CD4-positive, alpha-beta memory T cell (primary cell): Measurements from ENCODE around the gene POLR2L. TPM values are rescaled to one million over a fixed set of nuclear protein-coding genes. Genes with fewer than 3 reads are reported as not detected.
A peak's percentile ranks its signal among the peaks of the same experiment; 100 is the strongest.

ENCODE experiments used
- CTCF ChIA-PET: fragments of 350-600 bp; sonication (Branson Sonifier 250); formaldehyde crosslinking; loops from one replicate; lab custom pipeline; 2021; ENCODE audit warnings: inconsistent platforms; ENCODE audit not compliant: partially characterized antibody; lab: Charles Lee
- POLR2A ChIA-PET: fragments of 350-600 bp; sonication (Branson Sonifier 250); formaldehyde crosslinking; loops from one replicate; lab custom pipeline; 2021; ENCODE audit not compliant: partially characterized antibody; lab: Charles Lee
- DNase-seq, 5 donors: peaks; one replicate each; pipeline versions ENCODE4 v3.0.0 to v3.0.0-alpha.2; 2020 to 2022; ENCODE audit warnings: mixed read lengths in 1 of 5
- H3K27ac ChIP-seq: one replicate; pipeline ENCODE4 v1.7.0; 2013; ENCODE audit warnings: low read depth, low read length
- H3K27me3 ChIP-seq: 2 replicates; pipeline ENCODE4 v1.7.0; 2013; ENCODE audit warnings: mild to moderate bottlenecking, low read length, moderate library complexity; ENCODE audit not compliant: insufficient read depth
- H3K36me3 ChIP-seq: 2 replicates; pipeline ENCODE4 v1.7.0; 2013; ENCODE audit warnings: mild to moderate bottlenecking, low read length, moderate library complexity; ENCODE audit not compliant: insufficient read depth
- H3K4me1 ChIP-seq: 2 replicates; pipeline ENCODE4 v1.7.0; 2013; ENCODE audit warnings: mild to moderate bottlenecking, low read length, moderate library complexity; ENCODE audit not compliant: insufficient read depth
- H3K4me3 ChIP-seq, 2 donors: one replicate each; pipeline ENCODE4 v1.7.0; 2013; ENCODE audit warnings: low read length in 2 of 2, mild to moderate bottlenecking in 1 of 2
- H3K9me3 ChIP-seq, 2 donors: one replicate each; pipeline ENCODE4 v1.7.0; 2013; ENCODE audit warnings: low read length in 2 of 2, control low read depth in 1 of 2; ENCODE audit not compliant: control insufficient read depth in 1 of 2
- H3K27ac Mint-ChIP-seq, 7 donors: one replicate each; pipeline ENCODE4 v1.8.0; 2020 to 2021; ENCODE audit warnings: mixed read lengths in 7 of 7, mild to moderate bottlenecking in 6 of 7, inconsistent platforms in 3 of 7, moderate library complexity in 3 of 7
- H3K27me3 Mint-ChIP-seq, 2 donors: one replicate each; pipeline ENCODE4 v1.8.0; 2020 to 2021; ENCODE audit warnings: mixed read lengths in 2 of 2
- H3K36me3 Mint-ChIP-seq, 2 donors: one replicate each; pipeline ENCODE4 v1.8.0; 2020 to 2021; ENCODE audit warnings: mixed read lengths in 2 of 2, inconsistent platforms in 1 of 2, mild to moderate bottlenecking in 1 of 2
- H3K4me1 Mint-ChIP-seq, 4 donors: one replicate each; pipeline ENCODE4 v1.8.0; 2020 to 2021; ENCODE audit warnings: mixed read lengths in 4 of 4, mild to moderate bottlenecking in 1 of 4
- H3K4me3 Mint-ChIP-seq, 8 donors: one replicate each; pipeline ENCODE4 v1.8.0; 2020 to 2021; ENCODE audit warnings: mixed read lengths in 8 of 8, mild to moderate bottlenecking in 7 of 8, moderate library complexity in 6 of 8, inconsistent platforms in 3 of 8
- H3K9me3 Mint-ChIP-seq, 8 donors: one replicate each; pipeline ENCODE4 v1.8.0; 2020 to 2021; ENCODE audit warnings: mixed read lengths in 8 of 8, mild to moderate bottlenecking in 5 of 8, inconsistent platforms in 3 of 8, moderate library complexity in 1 of 8
- intact Hi-C: fragments of 100-400 bp; cut with micrococcal nuclease; formaldehyde crosslinking; loops from one replicate; pipeline ENCODE4 v1.15.1; 2023
- polyA plus RNA-seq, 2 donors: library from polyadenylated mRNA; unstranded; fragments of 300-500 nt; fragmentation: Illumina TruSeq; gene quantifications; one replicate each; pipeline ENCODE4 v1.2.3, GENCODE V29; 2021
- total RNA-seq, 2 experiments: library from RNA; stranded (reverse); gene quantifications; one replicate each; pipeline ENCODE4 v1.2.3, GENCODE V29; 2021

The POLR2L gene
- total and polyA plus RNA-seq, 4 experiments from 2014 or later: 55.8 to 108 (median 69.9) TPM

DNA sequence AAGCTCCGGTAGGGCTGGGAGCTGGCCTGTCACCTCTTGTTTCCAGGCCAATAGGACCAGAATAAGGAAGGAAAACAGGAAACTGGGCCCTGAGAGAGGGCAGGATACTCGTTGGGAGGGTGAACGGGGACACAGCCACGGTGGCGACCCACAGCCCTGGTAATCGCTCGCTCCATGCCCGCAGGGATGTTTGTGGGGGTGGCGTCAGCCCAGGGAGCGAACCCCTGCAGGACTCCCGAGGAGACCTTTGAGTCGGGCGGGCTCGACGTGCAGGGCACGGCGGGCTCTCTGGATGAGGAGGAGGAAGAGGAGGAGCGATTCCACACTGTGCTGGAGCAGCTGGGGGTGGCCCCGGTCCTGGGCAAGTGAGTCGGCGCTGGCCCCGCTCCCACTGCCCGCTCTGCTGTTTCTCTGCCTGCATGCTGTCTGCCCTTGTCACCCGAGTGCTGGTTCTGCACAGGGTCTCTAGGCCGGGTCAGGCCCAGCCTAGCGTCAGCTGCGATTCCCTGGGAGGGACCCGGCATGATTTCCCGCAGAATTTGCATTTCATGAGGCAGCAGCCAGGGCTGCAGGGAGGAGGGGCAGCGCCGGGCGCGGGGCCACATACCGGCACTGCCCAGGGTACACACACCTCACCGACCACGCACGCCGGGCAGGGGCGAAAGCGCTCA is 13.0 kb downstream of the POLR2L start:
- no peak overlapping the region for H3K27ac Mint-ChIP-seq
- H3K9me3 Mint-ChIP-seq: no peaks in the 10 kb centered on the region
- no peak overlapping the region for H3K27ac ChIP-seq
- no peaks in the 10 kb centered on the region for H3K9me3 ChIP-seq
- DNase-seq: no peak
- peaks cover 5 to 41% (median 24%) of the 10 kb centered on the region in 4 donors for H3K4me1 Mint-ChIP-seq
- POLR2A ChIA-PET: interaction anchor here (0.8 to 7.2 kb wide), 5 partner anchors 9 to 20 kb away, joined by 3 to 101 read pairs (median 7); partner anchors contain the start of genes PNPLA2, POLR2L, RPLP2 and TSPAN4
- H3K36me3 Mint-ChIP-seq: peaks cover 7 to 8% of the 10 kb centered on the region in 2 donors
- peaks cover 63% of the 10 kb centered on the region for H3K4me1 ChIP-seq
- CTCF ChIA-PET: no interaction called here
- H3K27me3 Mint-ChIP-seq: peaks cover 9 to 19% of the 10 kb centered on the region in 2 donors
- peaks cover 3% of the 10 kb centered on the region for H3K27me3 ChIP-seq
- peak overlapping the region in 6 of 8 donors; percentile 31 to 64 (median 54) for H3K4me3 Mint-ChIP-seq
- H3K36me3 ChIP-seq: peaks cover 5% of the 10 kb centered on the region
- no peak overlapping the region for H3K4me3 ChIP-seq
- intact Hi-C loops: no loop called here

- Histone ChIP-seq H3K36me3 (peaks cover 5% of the 10 kb centered on the region), H3K4me3 (no peak overlapping the region), H3K9me3 (no peaks in the 10 kb centered on the region), H3K27ac (no peak overlapping the region), H3K27me3 (peaks cover 3% of the 10 kb centered on the region), H3K4me1 (peaks cover 56% of the 10 kb centered on the region)
- intact Hi-C loops: no loop called here
- ChIA-PET POLR2A (interaction anchor here (0.8 to 7.2 kb wide), 6 partner anchors 8 to 123 kb away, joined by 3 to 101 read pairs (median 6); partner anchors contain the start of genes EPS8L2, PNPLA2, POLR2L and RPLP2), CTCF (no interaction called here)
- Mint-ChIP-seq H3K9me3 (no peaks in the 10 kb centered on the region), H3K4me1 (peaks cover 5 to 38% (median 22%) of the 10 kb centered on the region in 4 donors), H3K27me3 (peaks cover 9 to 19% of the 10 kb centered on the region in 2 donors), H3K27ac (peak overlapping the region in 1 of 7 donors; percentile 42), H3K4me3 (peak overlapping the region in 5 of 8 donors; percentile 44 to 70 (median 60)), H3K36me3 (peaks cover 7 to 8% of the 10 kb centered on the region in 2 donors)
- no peak for DNase-seq
Measured at GRCh38 chr11:828506-829175, 13.7 kb downstream of the POLR2L start.

DNA sequence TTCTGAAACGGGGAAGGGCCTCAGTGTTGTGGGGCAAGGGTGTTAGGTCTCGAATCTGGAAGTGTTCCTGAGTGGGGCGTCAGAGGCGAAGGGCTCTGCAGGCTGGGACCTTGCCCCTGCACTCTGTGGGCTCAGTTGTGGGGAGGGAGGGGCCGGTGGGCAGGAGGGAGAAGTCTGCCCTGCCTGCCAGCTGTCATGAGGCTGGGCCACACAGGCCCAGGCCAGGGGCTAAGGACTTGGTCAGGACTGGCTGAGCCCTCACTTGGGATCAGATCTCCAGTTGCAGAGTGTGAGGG is 14.5 kb downstream of the POLR2L start, which contains the start of gene CRACR2B:
Gene CRACR2B, plus strand, starts transcription at position 23 of the 296 bp plus-strand sequence. CDS start 689 bp downstream, outside the sequence.
- intact Hi-C loops: no loop called here
- Histone ChIP-seq H3K27ac (no peak within 1 kb of the TSS), H3K27me3 (peaks cover 3% of the 10 kb centered on the region), H3K36me3 (peaks cover 5% of the 10 kb centered on the region), H3K4me1 (peaks cover 53% of the 10 kb centered on the region), H3K9me3 (no peaks in the 10 kb centered on the region), H3K4me3 (peak within 1 kb of the TSS in 1 of 2 donors; percentile 35)
- Mint-ChIP-seq H3K4me1 (peaks cover 5 to 38% (median 22%) of the 10 kb centered on the region in 4 donors), H3K36me3 (peaks cover 8 to 9% of the 10 kb centered on the region in 2 donors), H3K4me3 (peak within 1 kb of the TSS; percentile 66 to 80 (median 75)), H3K27ac (peak within 1 kb of the TSS in 2 of 7 donors; percentile 36 to 42), H3K27me3 (peaks cover 9 to 19% of the 10 kb centered on the region in 2 donors), H3K9me3 (no peaks in the 10 kb centered on the region)
- POLR2A ChIA-PET: interaction anchor here (0.8 to 2.4 kb wide), 4 partner anchors 10 to 122 kb away, joined by 3 to 7 read pairs (median 4); partner anchors contain the start of genes EPS8L2 and RPLP2
- CTCF ChIA-PET: no interaction called here
- DNase-seq: no peak

DNA sequence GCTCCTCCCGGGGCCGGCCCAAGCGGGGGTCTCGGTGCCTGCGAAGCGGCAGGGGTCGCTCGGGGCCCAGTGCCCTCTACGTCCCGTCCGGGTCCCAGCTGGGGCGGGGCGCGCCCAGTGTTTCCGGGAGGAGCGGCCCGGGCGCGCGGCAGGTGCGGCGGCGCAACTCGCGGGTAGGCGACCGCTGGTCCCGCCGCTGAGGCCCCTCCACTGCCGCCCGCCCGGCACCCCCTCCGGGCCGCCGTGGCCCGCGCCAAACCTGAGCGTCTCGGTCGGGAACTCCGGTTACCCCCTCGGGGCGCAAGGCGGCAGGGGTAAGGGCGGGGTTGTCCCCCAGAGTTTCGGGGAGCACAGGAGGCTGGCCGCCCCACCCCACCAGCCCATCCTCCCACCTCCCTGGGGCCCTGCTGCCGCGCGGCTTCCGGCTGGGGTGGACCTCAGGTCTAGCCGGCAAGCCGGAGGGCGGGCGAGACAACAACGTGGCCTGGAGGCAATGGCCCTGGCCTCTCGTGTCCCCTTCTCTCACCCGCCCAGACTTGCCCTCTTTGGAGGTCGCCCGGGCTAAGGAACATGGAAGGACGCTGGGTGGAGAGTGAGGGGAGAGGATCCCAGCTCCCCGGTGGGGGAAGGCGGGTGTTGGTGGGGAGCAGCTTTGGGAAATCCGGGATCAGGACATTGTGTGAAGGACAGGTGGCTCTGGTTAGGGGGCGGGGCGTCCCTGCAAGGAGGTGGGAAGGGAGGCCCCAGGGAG is 15.0 kb downstream of the POLR2L start:
- no peaks in the 10 kb centered on the region for H3K9me3 Mint-ChIP-seq
- H3K27me3 Mint-ChIP-seq: peaks cover 9 to 19% of the 10 kb centered on the region in 2 donors
- peak overlapping the region in 2 of 7 donors; percentile 36 to 42 for H3K27ac Mint-ChIP-seq
- DNase-seq: no peak
- peak overlapping the region; percentile 60 to 80 (median 68) for H3K4me3 Mint-ChIP-seq
- peaks cover 5% of the 10 kb centered on the region for H3K36me3 ChIP-seq
- ChIA-PET POLR2A (interaction anchor here (0.6 to 2.4 kb wide), 5 partner anchors 10 to 18 kb away, joined by 3 to 7 read pairs (median 4); partner anchors contain the start of genes RPLP2 and TSPAN4), CTCF (no interaction called here)
- H3K36me3 Mint-ChIP-seq: peaks cover 8 to 12% of the 10 kb centered on the region in 2 donors
- peak overlapping the region in 1 of 2 donors; percentile 35 for H3K4me3 ChIP-seq
- H3K27me3 ChIP-seq: peaks cover 3% of the 10 kb centered on the region
- H3K9me3 ChIP-seq: no peaks in the 10 kb centered on the region
- H3K4me1 Mint-ChIP-seq: peaks cover 5 to 39% (median 22%) of the 10 kb centered on the region in 4 donors
- H3K4me1 ChIP-seq: peaks cover 51% of the 10 kb centered on the region
- intact Hi-C loops: no loop called here
- no peak overlapping the region for H3K27ac ChIP-seq

DNA sequence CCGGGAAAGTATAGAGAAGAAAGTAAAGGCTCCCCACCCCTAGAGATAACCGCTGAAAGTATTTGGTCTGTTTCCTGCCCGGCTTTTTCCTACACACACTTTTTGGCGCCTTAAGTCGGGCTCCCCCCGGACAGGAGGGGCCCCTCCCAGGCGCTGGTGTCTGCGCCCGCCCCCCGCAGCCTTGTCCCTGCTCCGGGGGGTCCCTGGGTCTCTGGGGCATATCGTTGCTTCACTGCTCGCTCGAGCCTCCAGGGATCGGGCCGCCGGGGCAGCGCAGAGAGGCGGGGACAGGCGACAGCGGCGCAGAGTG is 15.5 kb downstream of the POLR2L start:
- H3K4me1 ChIP-seq: peaks cover 47% of the 10 kb centered on the region
- Mint-ChIP-seq H3K4me1 (peaks cover 5 to 42% (median 25%) of the 10 kb centered on the region in 4 donors), H3K4me3 (peak overlapping the region; percentile 66 to 80 (median 72)), H3K36me3 (peaks cover 8 to 18% of the 10 kb centered on the region in 2 donors), H3K27ac (peak overlapping the region in 2 of 7 donors; percentile 41 to 48), H3K27me3 (peaks cover 9 to 19% of the 10 kb centered on the region in 2 donors), H3K9me3 (no peaks in the 10 kb centered on the region)
- CTCF ChIA-PET: no interaction called here
- H3K36me3 ChIP-seq: peaks cover 5% of the 10 kb centered on the region
- intact Hi-C loops: no loop called here
- DNase-seq: no peak
- H3K9me3 ChIP-seq: no peaks in the 10 kb centered on the region
- no peak overlapping the region for H3K27ac ChIP-seq
- POLR2A ChIA-PET: interaction anchor here (0.6 to 1.5 kb wide), 3 partner anchors 9 to 18 kb away, joined by 3 to 6 read pairs (median 4); partner anchors contain the start of gene RPLP2
- peaks cover 3% of the 10 kb centered on the region for H3K27me3 ChIP-seq
- H3K4me3 ChIP-seq: peak overlapping the region in 1 of 2 donors; percentile 35

DNA sequence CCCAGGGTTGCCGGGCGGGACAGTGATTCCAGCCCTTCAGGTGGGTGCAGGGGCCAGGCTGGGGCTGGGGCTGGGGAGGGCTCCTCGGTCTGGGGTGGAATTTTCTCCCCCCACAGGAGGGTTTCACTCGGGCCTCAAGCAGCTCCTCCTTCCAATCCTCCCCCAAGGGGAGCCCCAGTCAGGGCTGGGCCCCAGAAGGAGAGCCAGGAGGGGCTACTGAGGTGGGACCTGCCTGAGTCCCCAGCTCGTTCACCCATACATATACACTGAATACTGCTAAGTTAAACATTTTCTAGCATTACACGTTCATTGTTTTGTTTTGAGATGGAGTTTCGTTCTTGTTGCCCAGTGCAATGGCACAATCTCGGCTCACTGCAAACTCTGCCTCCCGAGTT is 16.1 kb downstream of the POLR2L start:
- Histone ChIP-seq H3K4me1 (peaks cover 45% of the 10 kb centered on the region), H3K27ac (no peak overlapping the region), H3K9me3 (no peaks in the 10 kb centered on the region), H3K36me3 (peaks cover 5% of the 10 kb centered on the region), H3K27me3 (peaks cover 3% of the 10 kb centered on the region), H3K4me3 (no peak overlapping the region)
- intact Hi-C loops: no loop called here
- ChIA-PET POLR2A (interaction anchor here (1.5 to 1.7 kb wide), 2 partner anchors 17 to 22 kb away, joined by 5 to 6 read pairs; partner anchors contain the start of gene RPLP2), CTCF (no interaction called here)
- Mint-ChIP-seq H3K27ac (peak overlapping the region in 2 of 7 donors; percentile 31 to 41), H3K9me3 (no peaks in the 10 kb centered on the region), H3K4me1 (peaks cover 5 to 37% (median 23%) of the 10 kb centered on the region in 4 donors), H3K36me3 (peaks cover 8 to 19% of the 10 kb centered on the region in 2 donors), H3K27me3 (peaks cover 9 to 19% of the 10 kb centered on the region in 2 donors), H3K4me3 (peak overlapping the region; percentile 66 to 80 (median 72))
- no peak for DNase-seq
